ENCODE measurements around the gene GAN. TPM values are rescaled to one million over a fixed set of nuclear protein-coding genes. Genes with fewer than 3 reads are reported as not detected.

The GAN gene
- total RNA-seq, 1 experiment from 2014 or later = 22.5 TPM

DNA sequence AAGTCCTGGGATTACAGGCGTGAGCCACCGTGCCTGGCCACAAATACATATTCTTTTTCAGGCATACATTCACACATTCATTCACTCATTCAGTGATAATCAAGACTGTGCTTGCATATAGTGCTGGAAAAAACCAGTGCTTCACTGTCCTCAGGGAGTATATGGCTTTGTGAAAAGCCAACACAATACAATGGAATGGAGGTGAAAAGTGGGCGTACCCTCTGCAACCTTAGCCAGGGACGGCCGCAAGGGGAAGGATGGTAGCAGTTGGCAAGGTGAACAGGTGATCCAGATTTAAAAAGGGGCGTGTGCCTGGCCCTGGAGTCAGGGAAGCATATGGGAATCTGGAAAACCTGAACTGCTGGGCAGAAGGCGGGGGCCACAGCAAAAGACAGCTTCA lies 18.1 kb upstream of the GAN start:
- intact Hi-C loops (cut with micrococcal nuclease) = no loop called here
- ATAC-seq = peak; percentile 40; the same call in 1 of the 2 replicates

More for the DNA sequence above, 18.1 kb upstream of the GAN start:
- Histone ChIP-seq H2AFZ (ENCODE audit: low read depth, low read length, poor library complexity, severe bottlenecking) (no peak overlapping the region), H3K27me3 (ENCODE audit: insufficient read depth, low read length) (no peaks in the 10 kb centered on the region; the same call in 1 of the 2 replicates), H3K9me3 (ENCODE audit: control insufficient read depth in 1 of 2, insufficient read depth in 1 of 2, low read depth in 1 of 2, low read length in 2 of 2) (no peaks in the 10 kb centered on the region), H3K4me1 (ENCODE audit: control insufficient read depth in 1 of 2, insufficient read depth in 2 of 2, low read length in 2 of 2) (no peaks in the 10 kb centered on the region), H3K79me2 (ENCODE audit: insufficient read depth, low read length) (no peaks in the 10 kb centered on the region), H4K20me1 (ENCODE audit: insufficient read depth) (no peaks in the 10 kb centered on the region), H3K9ac (ENCODE audit: low read length) (no peak overlapping the region), H3K4me2 (ENCODE audit: low read length) (no peak overlapping the region), H3K27ac (ENCODE audit: low read depth, low read length) (no peak overlapping the region), H3K9me2 (ENCODE audit: insufficient read depth) (no peaks in the 10 kb centered on the region), H3K4me3 (replicated peaks in 1 of 2; ENCODE audit: low read depth in 1 of 2, low read length in 2 of 2) (no peak overlapping the region), H3K36me3 (ENCODE audit: control insufficient read depth in 1 of 2, insufficient read depth in 2 of 2, low read length in 2 of 2) (no peaks in the 10 kb centered on the region)
- no peak for DNase-seq (ENCODE audit: low read depth, low spot score)
- ChIA-PET CTCF (no interaction called here), RAD21 (ENCODE audit: low non-redundant PET in 1 of 2, low total read pairs in 2 of 2, uncharacterized antibody in 2 of 2, unreplicated experiment in 2 of 2) (no interaction called here), POLR2A (interaction anchor here (0.6 kb wide), 1 partner anchor 179 kb away, joined by 3 read pairs; no protein-coding TSS in a partner anchor)
- BruUV-seq (replicated peaks) = no TSS peak
- TF ChIP-seq, protein P1, sequence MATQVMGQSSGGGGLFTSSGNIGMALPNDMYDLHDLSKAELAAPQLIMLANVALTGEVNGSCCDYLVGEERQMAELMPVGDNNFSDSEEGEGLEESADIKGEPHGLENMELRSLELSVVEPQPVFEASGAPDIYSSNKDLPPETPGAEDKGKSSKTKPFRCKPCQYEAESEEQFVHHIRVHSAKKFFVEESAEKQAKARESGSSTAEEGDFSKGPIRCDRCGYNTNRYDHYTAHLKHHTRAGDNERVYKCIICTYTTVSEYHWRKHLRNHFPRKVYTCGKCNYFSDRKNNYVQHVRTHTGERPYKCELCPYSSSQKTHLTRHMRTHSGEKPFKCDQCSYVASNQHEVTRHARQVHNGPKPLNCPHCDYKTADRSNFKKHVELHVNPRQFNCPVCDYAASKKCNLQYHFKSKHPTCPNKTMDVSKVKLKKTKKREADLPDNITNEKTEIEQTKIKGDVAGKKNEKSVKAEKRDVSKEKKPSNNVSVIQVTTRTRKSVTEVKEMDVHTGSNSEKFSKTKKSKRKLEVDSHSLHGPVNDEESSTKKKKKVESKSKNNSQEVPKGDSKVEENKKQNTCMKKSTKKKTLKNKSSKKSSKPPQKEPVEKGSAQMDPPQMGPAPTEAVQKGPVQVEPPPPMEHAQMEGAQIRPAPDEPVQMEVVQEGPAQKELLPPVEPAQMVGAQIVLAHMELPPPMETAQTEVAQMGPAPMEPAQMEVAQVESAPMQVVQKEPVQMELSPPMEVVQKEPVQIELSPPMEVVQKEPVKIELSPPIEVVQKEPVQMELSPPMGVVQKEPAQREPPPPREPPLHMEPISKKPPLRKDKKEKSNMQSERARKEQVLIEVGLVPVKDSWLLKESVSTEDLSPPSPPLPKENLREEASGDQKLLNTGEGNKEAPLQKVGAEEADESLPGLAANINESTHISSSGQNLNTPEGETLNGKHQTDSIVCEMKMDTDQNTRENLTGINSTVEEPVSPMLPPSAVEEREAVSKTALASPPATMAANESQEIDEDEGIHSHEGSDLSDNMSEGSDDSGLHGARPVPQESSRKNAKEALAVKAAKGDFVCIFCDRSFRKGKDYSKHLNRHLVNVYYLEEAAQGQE (IDR thresholded peaks at IDR 0.05; ENCODE audit: low read depth) = no peak
- TF ChIP-seq JUND (IDR thresholded peaks at IDR 0.05) (no peak), EZH2phosphoT487 (IDR thresholded peaks at IDR 0.05; ENCODE audit: borderline replicate concordance) (no peak), POLR2A (IDR thresholded peaks at IDR 0.05; ENCODE audit: borderline replicate concordance, extremely low read depth, insufficient read depth, insufficient read length) (no peak), MAX (IDR thresholded peaks at IDR 0.05) (no peak), EZH2 (IDR thresholded peaks at IDR 0.05) (no peak), TCF7L2 (IDR thresholded peaks at IDR 0.05; ENCODE audit: borderline replicate concordance, extremely low read depth, insufficient read depth, insufficient read length) (no peak), FOSL1 (IDR thresholded peaks at IDR 0.05; ENCODE audit: low read depth) (no peak), POLR2AphosphoS5 (IDR thresholded peaks at IDR 0.05; ENCODE audit: low read depth, low read length) (no peak), SRF (IDR thresholded peaks at IDR 0.05; ENCODE audit: low read depth) (no peak), CEBPB (IDR thresholded peaks at IDR 0.05; ENCODE audit: low read depth) (no peak)

Measured in HCT116 (cell line).